Jurkat, Clone E6-1 (cell line): ENCODE data around the gene HOXB9.
A peak's percentile ranks its signal among the peaks of the same experiment; 100 is the strongest.

Experiments used
- DNase-seq: peaks from one replicate; pipeline ENCODE4 v3.0.0-alpha.2; 2011; ENCODE audit warnings: low read depth, low spot score
- H3K4me3 ChIP-seq: 2 replicates; pipeline ENCODE4 v1.5.1; 2011; ENCODE audit warnings: mild to moderate bottlenecking, low read length, control low read depth, moderate library complexity

Gene HOXB9

DNA sequence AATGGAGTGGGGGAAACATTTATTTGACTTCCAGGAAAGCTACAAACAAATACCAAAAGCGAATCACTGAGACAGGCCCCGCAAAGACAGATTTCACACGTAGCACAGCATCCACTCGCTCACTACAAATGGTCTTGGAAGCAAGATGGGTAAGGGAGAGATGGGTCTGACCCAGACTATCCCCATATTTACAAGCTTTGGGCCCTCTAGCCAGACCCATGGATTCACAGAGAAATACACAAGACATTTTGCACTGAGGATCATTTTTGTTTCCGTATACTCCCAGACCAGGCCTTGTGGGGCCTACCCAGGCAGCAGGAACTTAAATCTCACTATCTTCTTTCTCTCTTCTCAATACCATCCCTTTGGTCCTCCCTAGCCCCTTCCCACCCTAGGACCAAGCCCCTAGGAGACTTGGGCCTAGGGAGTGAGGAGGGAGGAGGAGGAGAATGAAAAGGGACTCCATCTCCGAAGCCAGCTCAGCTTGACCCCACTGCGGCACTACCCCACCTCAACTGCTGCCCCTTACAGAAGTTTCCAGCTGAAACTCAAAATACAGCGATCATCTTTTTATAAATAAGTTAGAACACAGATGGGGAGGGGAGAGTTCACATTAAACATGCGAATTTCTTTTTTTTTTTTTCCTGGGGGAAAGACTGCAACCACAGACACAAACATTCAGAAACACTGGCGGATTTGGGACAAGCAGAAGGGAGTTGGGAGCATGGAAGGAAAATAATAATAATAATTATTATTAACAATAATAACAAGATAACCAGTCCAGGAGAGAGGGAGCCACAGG, 34.7 kb downstream of the HOXB9 start:
- no peak for DNase-seq
- H3K4me3 ChIP-seq, result no peak overlapping the region

DNA sequence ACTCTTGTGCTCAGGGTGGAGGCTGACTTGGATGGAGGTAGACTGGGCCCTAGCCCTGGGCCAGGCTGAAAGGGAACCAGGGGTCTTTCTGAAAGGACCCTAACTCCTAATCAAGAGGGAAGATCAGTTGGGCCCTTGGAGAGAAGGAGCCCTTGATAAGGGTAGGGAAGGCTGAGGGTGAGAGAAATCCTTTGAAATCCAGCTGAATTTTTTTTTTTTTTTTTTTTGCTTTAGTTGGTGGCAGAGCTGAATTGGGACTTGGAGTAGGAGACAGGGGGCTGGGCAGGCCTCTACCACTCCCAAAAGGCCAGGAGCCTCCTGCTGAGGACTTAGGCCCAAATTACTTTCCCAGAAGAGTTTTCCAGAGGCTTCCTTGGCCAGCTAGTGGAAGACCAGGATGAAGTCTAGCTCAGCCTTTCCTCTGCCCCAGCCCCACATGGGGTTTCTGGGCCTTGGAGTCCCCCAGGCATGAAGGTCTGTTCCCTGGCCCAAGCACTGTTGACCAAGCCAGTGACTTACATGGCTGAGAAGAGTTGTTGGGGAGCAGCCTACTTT, 35.5 kb downstream of the HOXB9 start:
- no peak for DNase-seq
- H3K4me3 ChIP-seq, result no peak overlapping the region

DNA sequence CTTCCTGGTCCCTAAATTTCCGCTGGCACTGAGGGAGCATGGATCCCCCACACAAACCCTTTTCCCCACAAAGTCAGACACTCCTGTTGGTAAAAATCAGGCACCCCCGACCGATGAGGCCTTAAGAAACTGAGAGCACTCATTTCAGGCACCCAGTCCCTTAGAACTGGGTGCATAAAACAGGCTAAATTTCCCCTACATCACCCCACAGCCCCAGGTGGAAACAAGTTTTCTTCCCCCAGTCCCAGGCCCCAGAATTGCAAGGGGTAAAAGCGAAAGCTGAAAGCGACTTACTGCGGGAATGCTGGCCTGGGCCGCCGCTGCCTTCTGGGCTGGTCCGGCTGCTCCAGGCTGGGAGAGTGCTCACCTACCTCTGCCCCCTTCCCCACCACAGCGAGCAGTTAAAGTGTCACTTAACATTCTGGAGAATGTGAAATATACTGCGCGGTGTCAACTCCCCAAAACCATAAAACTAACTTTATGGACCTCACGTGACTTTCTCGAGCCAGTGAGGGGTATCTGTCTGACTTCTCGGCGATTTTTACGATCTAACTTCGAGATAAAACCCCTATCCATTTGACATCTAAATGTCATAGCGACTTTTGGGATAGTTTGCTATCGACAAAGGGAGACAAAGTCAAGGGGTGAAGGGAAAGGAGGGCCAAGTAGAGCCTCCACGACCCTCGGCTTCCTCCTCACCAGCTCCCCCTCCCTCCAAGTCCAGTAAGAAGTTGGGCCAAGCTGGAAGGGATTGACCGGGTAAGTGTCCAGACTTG, 36.1 kb downstream of the HOXB9 start, which contains the start of gene HOXB3:
Gene HOXB3 (minus strand): TSS at position 411 of the 776 bp plus-strand sequence. CDS start 37,767 bp downstream, outside the sequence.
- no peak within 1 kb of the TSS for H3K4me3 ChIP-seq
- no peak for DNase-seq

DNA sequence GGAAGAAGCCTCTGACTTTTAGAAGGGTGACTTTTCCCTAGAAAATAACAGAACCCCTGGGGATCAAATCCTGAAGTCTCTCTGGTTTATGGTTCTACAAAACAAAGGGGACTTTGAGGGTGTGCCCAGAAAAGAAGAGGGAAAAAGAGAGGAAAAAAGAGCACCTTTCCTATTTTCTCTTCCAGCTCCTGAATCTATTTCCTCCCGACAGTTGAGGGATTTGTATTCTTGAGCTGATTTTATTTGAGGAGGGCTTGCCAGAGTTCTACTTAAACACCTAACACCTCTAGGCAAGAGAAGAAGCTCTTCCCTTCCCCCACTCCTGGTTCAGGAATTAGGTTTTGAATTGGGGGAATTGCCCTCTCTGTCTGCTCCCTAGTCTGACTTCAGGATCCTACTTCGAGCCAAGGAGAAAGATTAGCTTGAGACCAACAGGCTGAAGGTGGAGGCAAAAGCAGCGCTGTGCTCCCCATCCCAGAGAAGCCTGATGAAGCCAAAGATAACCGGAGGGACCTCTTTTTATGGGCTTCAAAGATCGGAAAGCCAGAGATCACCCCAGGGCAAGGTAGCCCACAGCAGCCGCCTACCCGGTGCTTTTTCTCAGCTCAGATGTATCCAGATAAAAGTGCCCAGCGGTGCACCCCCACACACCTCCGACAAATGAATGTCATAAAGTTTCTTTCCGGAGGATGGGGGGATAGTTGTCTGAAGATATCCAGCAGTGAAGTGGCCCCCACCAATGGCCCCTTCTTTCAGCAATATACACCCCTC, 36.9 kb downstream of the HOXB9 start:
- no peak overlapping the region for H3K4me3 ChIP-seq
- DNase-seq, result no peak

DNA sequence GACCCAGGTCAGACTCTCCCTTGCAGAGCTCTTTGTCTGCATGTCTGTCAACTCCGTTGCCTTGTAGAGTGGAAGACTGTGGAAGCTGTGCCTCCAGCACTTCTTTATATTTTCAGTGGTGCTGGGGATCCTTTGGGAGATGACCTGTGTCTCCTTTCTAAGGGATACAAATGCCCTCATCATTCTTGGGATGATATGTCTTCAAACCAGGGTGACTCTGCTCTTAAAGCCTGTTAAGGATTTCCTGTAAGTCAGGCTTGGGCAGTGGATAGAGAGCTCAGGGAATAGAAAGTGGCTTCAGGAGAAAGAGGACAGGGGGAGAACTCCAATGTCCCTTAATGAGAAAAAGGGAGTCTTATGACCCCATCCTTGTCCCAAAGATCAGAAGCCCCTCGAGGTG, 37.6 kb downstream of the HOXB9 start:
- no peak overlapping the region for H3K4me3 ChIP-seq
- DNase-seq, result no peak

DNA sequence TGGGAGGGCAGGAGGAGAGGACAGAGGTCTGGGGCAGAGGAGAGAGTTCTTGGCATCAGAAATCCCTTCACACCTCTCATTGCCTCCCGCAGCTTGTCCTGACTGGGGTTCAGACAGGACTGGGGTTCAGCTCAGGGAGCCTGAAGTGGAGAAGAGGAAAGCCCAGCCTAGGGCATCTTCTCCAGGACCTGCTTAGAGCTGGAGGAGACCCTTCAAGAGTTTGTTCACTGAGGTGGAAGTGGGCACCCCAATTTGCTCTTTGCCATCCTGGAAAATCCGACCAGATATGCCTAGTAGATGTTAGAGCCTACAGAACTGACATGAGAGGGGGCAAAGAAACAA, 38.1 kb downstream of the HOXB9 start:
- no peak for DNase-seq
- no peak overlapping the region for H3K4me3 ChIP-seq

DNA sequence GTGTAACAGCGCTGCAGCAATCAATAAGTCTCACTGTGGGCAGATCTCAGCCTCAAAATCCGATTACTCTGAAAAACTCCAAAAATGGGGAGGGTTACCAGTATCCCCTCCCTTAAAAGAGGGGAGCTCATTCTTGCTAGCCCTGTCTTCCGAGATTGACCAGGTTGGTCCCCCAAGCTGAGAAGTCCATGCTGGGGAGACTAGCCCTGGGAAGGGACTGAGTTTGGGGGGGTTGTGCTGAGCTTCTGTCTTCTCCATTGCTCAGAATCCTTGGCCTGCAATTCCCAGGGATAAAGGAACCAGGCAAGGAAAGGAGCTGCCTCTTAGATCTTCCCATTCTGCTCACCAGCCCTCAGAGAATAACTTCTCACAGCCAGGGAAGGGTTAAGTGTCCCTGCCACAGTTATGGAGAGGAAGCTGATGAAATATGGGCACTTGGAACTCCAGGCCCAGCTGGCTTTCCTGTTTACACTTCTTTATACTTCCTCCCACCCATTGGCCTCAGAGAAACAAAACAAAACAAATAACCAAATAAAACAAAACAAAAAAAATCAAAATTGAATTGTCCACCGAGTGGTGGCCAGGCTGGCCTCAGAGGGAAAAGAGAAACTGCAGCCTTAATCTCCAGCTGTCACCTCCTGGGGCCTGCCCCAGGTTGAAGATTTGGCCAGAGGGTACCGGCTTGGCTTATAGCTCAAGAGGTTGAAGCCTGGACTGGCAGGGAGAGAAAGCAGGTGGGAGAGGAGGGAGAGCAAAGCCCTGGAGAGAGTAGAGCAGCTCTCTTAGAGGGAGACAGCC, 38.7 kb downstream of the HOXB9 start:
- no peak for DNase-seq
- H3K4me3 ChIP-seq, result no peak overlapping the region

DNA sequence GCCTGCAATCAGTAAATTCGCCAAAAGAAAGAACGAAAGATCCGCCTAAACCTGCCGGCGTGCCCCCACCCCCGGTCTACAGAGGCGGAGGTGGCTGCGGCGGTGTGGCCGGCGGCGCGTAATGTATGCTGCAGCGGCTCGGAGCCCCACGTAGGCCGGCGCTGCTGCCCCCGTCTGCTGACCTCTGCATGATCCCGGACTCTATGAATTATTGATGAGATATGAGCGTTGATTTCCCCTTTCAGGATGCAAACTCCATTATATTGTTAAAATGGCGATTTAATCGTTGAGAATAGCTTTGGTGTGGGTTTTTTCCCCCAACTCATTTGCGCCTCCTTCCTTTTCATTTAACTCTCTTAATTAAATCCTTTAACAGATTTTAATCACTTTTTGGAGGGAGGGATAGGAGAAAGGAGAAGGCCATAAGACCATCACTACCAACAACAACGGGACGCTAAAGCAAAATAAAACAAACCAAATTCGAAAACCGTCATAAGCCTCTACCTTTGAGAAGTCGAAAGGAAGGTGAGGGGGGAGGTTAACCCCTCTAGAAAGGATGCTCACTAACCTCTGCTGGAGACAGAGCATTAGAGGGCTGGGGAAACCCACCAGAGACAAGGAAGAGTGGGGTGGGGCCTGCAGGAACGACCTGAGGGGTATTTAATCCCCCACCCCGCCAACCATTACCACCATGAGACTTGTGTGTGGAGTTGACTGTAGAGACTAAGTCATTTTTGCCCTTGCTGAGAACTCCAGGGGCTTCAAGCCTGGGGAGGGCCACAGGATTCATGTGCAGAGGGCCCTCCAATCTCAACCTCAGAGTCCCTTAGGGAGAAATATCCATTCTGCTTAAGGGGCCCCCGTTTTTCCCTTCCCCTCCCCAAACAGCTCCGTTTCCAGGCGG, 39.6 kb downstream of the HOXB9 start:
- no peak overlapping the region for H3K4me3 ChIP-seq
- DNase-seq, result no peak

DNA sequence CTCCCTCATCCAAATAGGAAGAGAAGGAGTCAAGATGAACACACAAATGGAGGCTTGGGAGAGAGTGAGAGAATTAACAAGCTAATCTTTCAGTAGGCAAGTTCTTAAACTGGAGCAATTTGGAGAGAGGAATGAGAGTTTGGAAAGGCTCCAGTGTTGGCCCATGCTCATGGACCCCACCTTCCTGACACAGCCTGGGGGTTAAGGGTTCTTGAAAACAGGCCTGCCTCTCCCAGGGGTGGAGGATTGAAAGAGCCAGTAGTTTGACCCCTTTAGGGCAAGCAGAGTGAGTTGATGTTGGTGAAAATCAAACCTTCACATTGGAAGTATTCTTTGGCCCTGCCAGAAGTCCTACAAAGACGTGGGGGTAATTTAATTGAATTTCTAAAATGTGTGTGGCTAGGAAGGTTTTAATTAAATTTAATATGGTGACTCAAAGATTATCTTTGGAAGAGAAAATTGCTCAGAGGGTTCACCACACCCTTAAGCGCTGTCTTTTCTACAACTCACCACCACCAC, 41.9 kb downstream of the HOXB9 start:
- no peak overlapping the region for H3K4me3 ChIP-seq
- DNase-seq, result no peak

DNA sequence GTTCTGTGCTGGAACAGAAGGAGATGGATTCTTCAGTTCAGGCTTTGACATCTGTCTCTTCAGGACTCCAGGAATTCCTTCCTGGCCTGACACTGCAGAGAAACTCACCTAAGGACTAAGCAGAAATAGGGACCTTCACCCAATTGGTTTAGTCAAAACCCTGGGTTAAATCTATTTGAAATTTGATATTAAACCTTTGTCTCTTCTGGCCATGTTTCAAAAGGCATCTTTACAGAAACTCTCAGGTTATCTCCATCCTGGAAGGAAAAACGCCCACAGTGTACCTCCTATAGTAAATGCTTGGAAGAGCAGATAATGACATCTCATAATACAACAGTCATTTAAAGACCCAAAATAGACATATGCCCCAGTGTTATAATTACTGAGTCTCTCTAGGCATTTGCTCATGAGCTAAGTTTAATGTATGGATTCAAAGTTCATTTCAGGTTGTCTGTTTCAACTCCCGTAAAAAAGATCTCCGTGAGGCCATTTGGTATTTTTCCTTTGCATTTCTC, 42.4 kb downstream of the HOXB9 start:
- no peak overlapping the region for H3K4me3 ChIP-seq
- no peak for DNase-seq

DNA sequence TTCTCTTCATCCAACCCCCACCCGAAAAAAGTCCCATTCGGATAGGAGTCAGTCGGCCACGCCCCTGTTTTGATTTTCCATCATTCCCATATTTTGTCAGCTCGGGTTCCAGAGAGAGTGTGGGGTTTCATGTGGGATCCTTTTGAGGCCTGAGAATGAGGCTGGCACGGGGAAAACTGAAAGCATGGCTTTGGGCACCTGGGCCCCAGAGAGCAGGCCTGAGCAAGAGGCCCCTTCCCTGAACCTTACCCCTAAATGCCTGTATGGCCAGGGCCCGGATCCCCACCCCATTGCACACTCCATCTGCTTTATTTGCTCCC, 43.4 kb downstream of the HOXB9 start:
- DNase-seq, result no peak
- H3K4me3 ChIP-seq, result no peak overlapping the region

DNA sequence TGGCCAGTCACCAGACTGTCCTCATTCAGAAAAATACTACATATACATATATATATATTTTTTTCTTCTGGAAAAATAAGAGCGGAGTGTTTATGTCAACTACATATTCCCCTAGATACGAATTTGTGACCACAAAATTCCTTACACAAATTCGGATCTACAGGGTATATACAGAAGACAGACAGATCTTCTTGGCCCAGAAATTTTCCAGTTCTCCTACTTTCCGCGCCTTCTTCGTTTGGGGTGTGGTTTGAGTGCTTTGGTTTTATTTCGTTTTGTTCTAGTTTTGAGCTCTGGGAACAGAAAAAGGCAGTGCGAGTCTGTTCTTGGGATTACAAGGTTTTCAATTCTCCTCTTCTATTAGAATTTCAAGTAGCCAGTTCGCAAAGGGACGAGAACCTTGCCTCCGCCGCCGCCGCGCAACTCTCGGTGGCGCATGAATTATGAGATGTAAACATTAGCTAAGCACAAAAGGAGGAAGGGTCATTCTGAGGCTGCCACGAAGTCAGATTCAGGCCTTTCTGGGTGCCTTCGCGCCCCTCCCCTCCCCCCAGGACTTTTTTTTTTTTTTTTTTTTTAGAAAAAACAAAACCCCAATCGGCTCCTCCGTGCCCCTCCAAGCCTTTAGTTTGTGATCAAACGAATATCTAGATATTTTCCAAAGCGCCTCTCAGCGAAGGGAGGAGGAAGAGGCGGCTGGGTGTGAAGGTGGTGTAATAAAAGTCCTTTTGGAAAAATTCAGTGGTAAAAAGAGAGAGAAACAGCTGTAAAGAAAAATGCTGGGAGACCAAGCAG, 46.2 kb downstream of the HOXB9 start:
- no peak overlapping the region for H3K4me3 ChIP-seq
- DNase-seq, result no peak

DNA sequence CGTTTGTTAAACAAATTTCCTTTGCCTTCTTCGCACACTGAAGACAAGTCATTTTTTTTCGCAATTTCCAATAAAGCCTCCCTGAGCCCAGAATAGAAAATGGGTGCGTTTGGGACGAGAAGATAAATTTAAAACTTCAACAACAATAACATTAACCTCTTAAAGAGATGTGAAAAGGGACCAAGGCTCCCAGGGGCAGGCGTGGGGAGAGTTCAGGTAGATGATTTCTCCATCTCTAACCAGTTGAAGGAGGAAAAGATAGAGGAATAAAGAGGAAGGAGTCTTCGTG, 46.7 kb downstream of the HOXB9 start:
- no peak for DNase-seq
- H3K4me3 ChIP-seq, result no peak overlapping the region

DNA sequence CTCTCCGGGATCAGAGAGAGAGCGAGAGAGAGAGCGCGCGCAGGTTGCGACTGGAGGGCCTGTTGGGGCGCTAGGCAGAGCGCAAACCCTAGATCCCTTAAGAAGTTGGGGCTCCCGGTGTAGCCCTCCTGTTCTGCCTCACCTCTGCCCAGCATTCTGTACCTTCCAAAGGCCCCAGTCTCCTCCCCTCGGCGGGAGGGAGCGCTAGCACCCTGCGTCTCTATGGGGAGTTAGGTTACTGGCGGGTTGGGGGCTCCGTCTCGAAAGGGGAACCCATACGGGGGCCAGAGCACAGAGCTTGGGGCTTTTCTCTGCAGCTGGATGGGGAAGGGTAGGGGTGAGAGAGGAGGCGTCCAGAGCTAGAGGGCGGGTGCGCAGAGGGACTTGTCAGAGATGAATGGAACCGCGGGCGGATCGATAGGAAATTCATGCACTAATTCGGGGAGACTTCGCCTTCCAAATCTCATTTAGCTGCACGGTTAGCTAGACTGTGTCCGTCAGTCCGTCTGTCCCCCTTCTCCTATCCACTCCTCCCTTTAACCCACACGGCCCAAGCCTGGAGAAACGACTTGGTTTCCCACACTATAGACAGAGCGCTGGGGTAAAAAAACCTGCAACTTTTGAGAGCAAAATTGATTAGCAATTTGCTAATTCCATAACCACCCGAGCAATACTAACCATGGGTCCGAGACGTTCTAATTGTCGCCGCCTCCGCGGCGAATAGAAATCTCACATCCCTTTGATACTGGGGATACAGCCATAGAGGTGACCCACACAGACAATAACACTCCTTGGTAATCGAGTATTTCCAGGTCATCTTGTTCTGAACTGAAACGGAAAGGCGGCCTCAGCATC, 47.3 kb downstream of the HOXB9 start:
- H3K4me3 ChIP-seq, result peak overlapping the region; percentile 86

DNA sequence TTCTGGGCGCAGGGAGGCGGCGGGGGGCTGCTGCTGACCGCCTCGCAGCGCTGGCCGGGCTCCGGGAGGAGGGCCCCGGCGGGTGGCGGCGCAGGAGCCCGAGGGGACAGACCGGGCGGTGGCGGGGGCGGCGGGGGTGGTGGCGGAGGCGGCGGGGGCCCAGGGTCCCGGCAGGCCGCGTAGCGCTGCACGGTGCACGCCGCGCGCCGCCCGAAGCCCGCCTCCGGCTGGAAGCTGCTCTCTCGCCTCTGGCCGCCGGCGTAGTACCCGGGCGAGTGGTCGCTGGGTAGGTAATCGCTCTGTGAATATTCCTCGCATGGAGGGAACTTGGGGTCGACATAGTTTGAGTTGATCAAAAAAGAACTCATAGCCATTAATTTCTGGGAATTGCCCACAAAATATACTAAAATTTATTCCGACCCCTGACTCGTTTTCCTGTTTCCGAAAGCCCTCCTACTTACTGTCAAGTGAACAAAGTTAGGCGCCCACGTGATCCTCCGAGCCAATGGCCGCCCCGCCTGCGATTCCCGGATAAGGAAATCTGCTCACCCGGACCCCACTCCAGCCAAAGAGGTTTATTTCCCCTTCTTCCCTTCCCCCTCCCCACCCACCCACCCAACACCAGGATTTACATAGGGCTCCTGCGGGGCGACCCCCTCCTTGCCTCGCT, 48.1 kb downstream of the HOXB9 start, which contains the start of gene HOXB4:
Gene HOXB4 (minus strand): TSS at position 405 of the 670 bp plus-strand sequence. CDS start 31 bp downstream, at position 374.
- peak; percentile 73 for DNase-seq
- peak within 1 kb of the TSS; percentile 86 for H3K4me3 ChIP-seq

More for the DNA sequence above, 47.3 kb downstream of the HOXB9 start:
- DNase-seq, result no peak
